ENCODE measurements around the gene LIMK2. TPM values are rescaled to one million over a fixed set of nuclear protein-coding genes. Genes with fewer than 3 reads are reported as not detected.

The LIMK2 gene
- total RNA-seq, 2 donors from 2014 or later, result 27.5 to 79.8 TPM

- Histone ChIP-seq H3K27ac (no peak overlapping the region), H3K4me1 (no peaks in the 10 kb centered on the region), H3K36me3 (replicated peaks in 1 of 2; ENCODE audit: insufficient read depth in 1 of 2, low read depth in 2 of 2) (peaks cover 0 to 19% of the 10 kb centered on the region in 2 donors), H3K9me3 (no peaks in the 10 kb centered on the region), H3K27me3 (no peaks in the 10 kb centered on the region), H3K4me3 (no peak overlapping the region)
- TF ChIP-seq POLR2A (IDR thresholded peaks at IDR 0.05), result no peak
- intact Hi-C loops (cut with DNase I), result no loop called here
- DNase-seq, result no peak
- ATAC-seq, result no peak
- WGBS, 2 donors, result 87 to 93% methylated on average over 7 to 9 of the region's 9 CpGs
Observed at GRCh38 chr22:31327806-31328543, 115.9 kb downstream of the LIMK2 start.

GRCh38 chr22:31328544-31328960, 116.5 kb downstream of the LIMK2 start:
- Histone ChIP-seq H3K4me1 (no peaks in the 10 kb centered on the region), H3K4me3 (no peak overlapping the region), H3K27ac (no peak overlapping the region), H3K27me3 (no peaks in the 10 kb centered on the region), H3K9me3 (no peaks in the 10 kb centered on the region), H3K36me3 (replicated peaks in 1 of 2; ENCODE audit: insufficient read depth in 1 of 2, low read depth in 2 of 2) (peaks cover 0 to 19% of the 10 kb centered on the region in 2 donors)
- WGBS, 2 donors, result 89 to 95% methylated on average over 10 to 13 of the region's 13 CpGs
- ATAC-seq (no peak), DNase-seq (no peak)
- intact Hi-C loops (cut with DNase I), result no loop called here
- TF ChIP-seq POLR2A (IDR thresholded peaks at IDR 0.05) (no peak), CTCF (IDR thresholded peaks at IDR 0.05) (no peak)

GRCh38 chr22:31329029-31329428, 116.9 kb downstream of the LIMK2 start:
- H3K27me3 ChIP-seq, result no peaks in the 10 kb centered on the region
- no peaks in the 10 kb centered on the region for H3K9me3 ChIP-seq
- TF ChIP-seq POLR2A (IDR thresholded peaks at IDR 0.05), result no peak
- no peak for TF ChIP-seq CTCF (IDR thresholded peaks at IDR 0.05)
- no peaks in the 10 kb centered on the region for H3K4me1 ChIP-seq
- H3K4me3 ChIP-seq, result no peak overlapping the region
- 83 to 86% methylated on average over 4 of the region's 4 CpGs for WGBS, 2 donors
- no peak for DNase-seq
- H3K36me3 ChIP-seq (replicated peaks in 1 of 2; ENCODE audit: insufficient read depth in 1 of 2, low read depth in 2 of 2), result peaks cover 0 to 19% of the 10 kb centered on the region in 2 donors
- ATAC-seq, result no peak
- intact Hi-C loops (cut with DNase I), result no loop called here
- no peak overlapping the region for H3K27ac ChIP-seq

Small RNA genes lying within 50 kb of the gene (small RNA-seq; reads per million reads assigned to genes)
- gene RF00019 (not detected), gene RNA5SP496 (not detected), gene RNU6-1128P (not detected)

Other genes starting within 250 kb of the LIMK2 start
- 10 to 100 TPM in 1 of 2 donors, 1 to 10 TPM in 1; 9.1 to 13.5 TPM for gene MORC2, start 243.5 kb upstream of the LIMK2 start, total RNA-seq
- gene TUG1, start 243.0 kb upstream of the LIMK2 start, total RNA-seq, result 10 to 100 TPM; 48.0 to 48.5 TPM
- 10 to 100 TPM; 35.5 to 50.1 TPM for gene SMTN, start 131.0 kb upstream of the LIMK2 start, total RNA-seq
- gene SELENOM, start 104.7 kb upstream of the LIMK2 start, total RNA-seq, result 100 to 1,000 TPM; 127 to 198 TPM
- gene INPP5J, start 89.3 kb upstream of the LIMK2 start, total RNA-seq, result 10 to 100 TPM; 16.1 to 17.8 TPM
- not detected for gene PLA2G3, start 71.8 kb upstream of the LIMK2 start, total RNA-seq
- 10 to 100 TPM; 11.5 to 20.8 TPM for gene RNF185, start 52.1 kb upstream of the LIMK2 start, total RNA-seq
- gene PIK3IP1, start 80.2 kb downstream of the LIMK2 start, total RNA-seq, result 10 to 100 TPM in 1 of 2 donors, 1 to 10 TPM in 1; 5.6 to 18.9 TPM
- gene PATZ1, start 134.0 kb downstream of the LIMK2 start, total RNA-seq, result 10 to 100 TPM; 24.1 to 25.1 TPM
- 10 to 100 TPM; 18.8 to 37.9 TPM for gene DRG1, start 187.3 kb downstream of the LIMK2 start, total RNA-seq

Measured in body of pancreas (tissue), 4 donors.